Measurements from ENCODE around the gene PDSS1.
"Not testable (repeated sequence)": the region's sequence is repeated elsewhere in the genome, so short reads cannot be mapped to it uniquely, and the experiment has no call there.

The PDSS1 gene

GRCh38 chr10:26780793-26781601 is 83.5 kb downstream of the PDSS1 start:
- no peak overlapping the region for H3K4me3 ChIP-seq (ENCODE audit: low read depth, low read length)
- peak; percentile 78 for DNase-seq (ENCODE audit: low read depth)

GRCh38 chr10:26781797-26782196 is 84.3 kb downstream of the PDSS1 start:
- no peak overlapping the region for H3K4me3 ChIP-seq (ENCODE audit: low read depth, low read length)
- DNase-seq (ENCODE audit: low read depth) = no peak

- no peak for DNase-seq (ENCODE audit: low read depth)
- H3K4me3 ChIP-seq (ENCODE audit: low read depth, low read length) = no peak overlapping the region
These were observed 89.9 kb downstream of the PDSS1 start for GRCh38 chr10:26787362-26787761.

DNA sequence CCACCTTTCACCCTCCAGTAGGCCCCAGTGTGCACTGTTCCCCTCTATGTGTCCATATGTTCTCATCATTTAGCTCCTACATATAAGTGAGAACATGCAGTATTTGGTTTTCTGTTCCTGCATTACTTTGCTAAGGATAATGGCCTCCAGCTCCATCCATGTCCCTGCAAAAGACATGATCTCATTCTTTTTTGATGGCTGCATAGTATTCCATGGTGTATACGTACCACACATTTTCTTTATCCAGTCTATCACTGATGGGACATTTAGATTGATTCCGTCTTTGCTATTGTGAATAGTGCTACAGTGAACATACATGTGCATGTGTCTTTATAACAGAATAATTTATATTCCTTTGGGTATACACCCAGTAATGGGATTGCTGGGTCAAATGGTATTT is 92.3 kb downstream of the PDSS1 start:
- not testable (repeated sequence) for H3K4me3 ChIP-seq (ENCODE audit: low read depth, low read length); DNase-seq (ENCODE audit: low read depth)

- H3K4me3 ChIP-seq (ENCODE audit: low read depth, low read length) = no peak overlapping the region
- DNase-seq (ENCODE audit: low read depth) = no peak
These were observed 92.9 kb downstream of the PDSS1 start for GRCh38 chr10:26790221-26790995.

GRCh38 chr10:26792758-26793495 is 95.4 kb downstream of the PDSS1 start:
- DNase-seq (ENCODE audit: low read depth) = no peak
- no peak overlapping the region for H3K4me3 ChIP-seq (ENCODE audit: low read depth, low read length)

Data from skeletal muscle cell (primary cell).